D341Med (cell line): ENCODE measurements around the gene SYTL2.
A peak's percentile ranks its signal among the peaks of the same experiment; 100 is the strongest.

Source experiments
- DNase-seq: peaks from one replicate; pipeline ENCODE4 v3.0.0; 2012; ENCODE audit warnings: low spot score

Gene SYTL2

GRCh38 chr11:85827748-85828639 is 17.1 kb upstream of the SYTL2 start:
- DNase-seq = no peak

- DNase-seq = peak; percentile 49
These were observed 15.3 kb upstream of the SYTL2 start for GRCh38 chr11:85826116-85826855.

GRCh38 chr11:85825616-85826015 is 14.7 kb upstream of the SYTL2 start:
- no peak for DNase-seq

GRCh38 chr11:85823816-85824215 is 12.9 kb upstream of the SYTL2 start:
- DNase-seq = no peak

- DNase-seq = no peak
These were observed 11.9 kb upstream of the SYTL2 start for GRCh38 chr11:85822814-85823213.

- DNase-seq = no peak
These were observed 10.7 kb upstream of the SYTL2 start for GRCh38 chr11:85821636-85822035.

- no peak for DNase-seq
These were observed 8.5 kb upstream of the SYTL2 start for GRCh38 chr11:85819441-85819840.

GRCh38 chr11:85815186-85815931 is 4.4 kb upstream of the SYTL2 start:
- no peak for DNase-seq

- DNase-seq = no peak
These were observed 2.8 kb upstream of the SYTL2 start for GRCh38 chr11:85813721-85814120.

GRCh38 chr11:85811624-85812023 is 683 bp upstream of the SYTL2 start:
- no peak for DNase-seq

GRCh38 chr11:85810521-85810870 is 445 bp downstream of the SYTL2 start:
- peak; percentile 33 for DNase-seq

- peak; percentile 29 for DNase-seq
These were observed 1.1 kb downstream of the SYTL2 start for GRCh38 chr11:85809863-85810262.

- no peak for DNase-seq
These were observed 1.8 kb downstream of the SYTL2 start for GRCh38 chr11:85809191-85809590.

- no peak for DNase-seq
These were observed 4.1 kb downstream of the SYTL2 start for GRCh38 chr11:85806876-85807275.

GRCh38 chr11:85806016-85806415 is 4.9 kb downstream of the SYTL2 start:
- DNase-seq = no peak

- DNase-seq = no peak
These were observed 5.6 kb downstream of the SYTL2 start for GRCh38 chr11:85805387-85805786.

- DNase-seq = no peak
These were observed 7.0 kb downstream of the SYTL2 start for GRCh38 chr11:85803920-85804319.

- DNase-seq = no peak
These were observed 7.6 kb downstream of the SYTL2 start for GRCh38 chr11:85803303-85803702.

- no peak for DNase-seq
These were observed 9.4 kb downstream of the SYTL2 start for GRCh38 chr11:85801527-85801926.

- no peak for DNase-seq
These were observed 10.2 kb downstream of the SYTL2 start for GRCh38 chr11:85800595-85801342.

- no peak for DNase-seq
These were observed 11.8 kb downstream of the SYTL2 start for GRCh38 chr11:85799142-85799541.

GRCh38 chr11:85798361-85798760 is 12.6 kb downstream of the SYTL2 start:
- DNase-seq = no peak
